Measurements from ENCODE around the gene HIGD1B. TPM values are rescaled to one million over a fixed set of nuclear protein-coding genes. Genes with fewer than 3 reads are reported as not detected.
A peak's percentile ranks its signal among the peaks of the same experiment; 100 is the strongest.

The HIGD1B gene
- total and polyA plus RNA-seq, 9 of the 15 experiments (the other 6 are each of a cell fraction or from before 2014, with no cell fraction given), result not detected

DNA sequence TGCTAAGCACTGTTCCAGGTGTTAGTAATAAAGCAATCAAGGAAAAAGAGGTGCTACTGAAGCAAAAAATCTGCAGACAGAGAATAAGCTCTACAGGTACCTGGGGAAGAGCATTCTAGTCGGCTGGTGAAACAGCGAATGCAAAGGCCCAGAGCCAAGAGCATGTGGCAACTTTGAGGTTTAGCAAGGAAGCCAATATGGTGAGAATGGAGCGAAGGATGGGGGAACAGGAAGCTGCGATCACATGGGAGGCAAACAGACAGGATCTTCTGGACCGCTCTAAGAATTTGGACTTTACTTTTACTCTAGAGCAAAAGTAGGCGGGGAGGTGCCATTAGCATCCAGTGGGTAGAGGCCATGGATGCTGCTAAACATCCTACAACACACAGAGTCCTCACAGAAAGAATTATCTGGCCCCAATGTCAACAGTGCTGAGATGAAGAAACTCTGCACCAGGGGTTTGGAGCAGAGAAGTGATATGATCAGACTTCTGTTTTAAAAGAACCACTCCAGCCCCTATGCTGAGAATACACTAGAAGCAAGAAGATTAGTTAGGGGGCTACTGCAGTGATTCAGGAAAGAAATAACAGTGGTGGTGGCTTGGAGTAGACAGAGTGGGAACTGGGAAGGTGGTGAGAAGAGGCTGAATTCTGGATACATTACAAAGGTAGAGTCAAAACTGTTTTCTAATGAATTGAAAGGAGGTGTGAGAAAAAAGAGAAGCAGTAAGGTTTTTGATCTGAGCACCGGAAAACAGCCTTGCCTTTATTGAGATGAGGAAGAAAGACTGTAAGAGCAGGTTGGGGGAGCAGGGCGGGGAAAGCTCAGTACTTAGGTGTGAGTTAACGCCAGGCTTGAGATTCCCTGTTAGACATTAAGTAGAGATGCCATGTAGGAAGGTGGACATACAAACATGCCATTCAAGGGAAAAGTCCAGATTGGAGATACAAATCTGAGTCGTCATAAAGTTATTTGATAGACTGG, 40.6 kb downstream of the HIGD1B start:
- intact Hi-C loops (cut with micrococcal nuclease) (no loop called here), in situ Hi-C loops (cut with MboI) (no loop called here)
- no peak for FAIRE-seq
- H3K27me3 ChIP-seq (ENCODE audit: control insufficient read depth in 2 of 2, insufficient read depth in 2 of 2, low read length in 2 of 2), result no peaks in the 10 kb centered on the region
- H4K20me1 ChIP-seq (replicated peaks; ENCODE audit: control insufficient read depth, insufficient read depth, low read length), result peaks cover 30% of the 10 kb centered on the region
- ChIA-PET CTCF (ENCODE audit: low intra/inter-chr PET ratio) (no interaction called here), POLR2A (no interaction called here)
- no peaks in the 10 kb centered on the region for H3K9me3 ChIP-seq (replicated peaks; ENCODE audit: control insufficient read depth, insufficient read depth, low read depth, low read length)
- DNase-seq (ENCODE audit: extremely low read depth in 1 of 4, low spot score in 3 of 4), result no peak
- no peak overlapping the region for H3K27ac ChIP-seq (ENCODE audit: extremely low read depth, low read depth, low read length)
- WGBS (ENCODE audit: insufficient coverage, low coverage, missing lambda C conversion rate), result 84% methylated on average over 10 of the region's 10 CpGs
- no peaks in the 10 kb centered on the region for H3K9me1 ChIP-seq (ENCODE audit: control insufficient read depth, insufficient read depth, low read length)
- ATAC-seq, result no peak
- no peak overlapping the region for H3K4me3 ChIP-seq
- peaks cover 64% of the 10 kb centered on the region for H3K79me2 ChIP-seq (ENCODE audit: control insufficient read depth, insufficient read depth, low read length)
- H3K4me2 ChIP-seq (ENCODE audit: insufficient read depth, low read length), result no peak overlapping the region
- no peak for TF ChIP-seq KLF16 (IDR thresholded peaks at IDR 0.05)
- TF ChIP-seq BHLHE40 (IDR thresholded peaks at IDR 0.05; ENCODE audit: low read length), result no peak
- no peak for TF ChIP-seq KDM2B (CRISPR knock-in tag; IDR thresholded peaks at IDR 0.05)
- no peak for TF ChIP-seq HDGF (IDR thresholded peaks at IDR 0.05)
- TF ChIP-seq JUNB (CRISPR knock-in tag; conservative IDR thresholded peaks at IDR 0.05), result no peak
- TF ChIP-seq RBM22 (IDR thresholded peaks at IDR 0.05; ENCODE audit: low read depth, low read length, poor library complexity, severe bottlenecking), result no peak
- no peak for TF ChIP-seq CLOCK (CRISPR knock-in tag; IDR thresholded peaks at IDR 0.05; ENCODE audit: borderline replicate concordance)
- TF ChIP-seq MTA2 (IDR thresholded peaks at IDR 0.05; ENCODE audit: low read depth), result no peak
- TF ChIP-seq SREBF2 (CRISPR knock-in tag; IDR thresholded peaks at IDR 0.05), result no peak
- no peak for TF ChIP-seq NELFE (IDR thresholded peaks at IDR 0.05; ENCODE audit: insufficient read depth, insufficient read length)
- TF ChIP-seq TCF3 (CRISPR knock-in tag; IDR thresholded peaks at IDR 0.05), result no peak
- TF ChIP-seq ZSCAN32 (CRISPR knock-in tag; IDR thresholded peaks at IDR 0.05), result no peak
- TF ChIP-seq CREB1 (IDR thresholded peaks at IDR 0.05), result no peak
- TF ChIP-seq CREB1 (CRISPR knock-in tag; IDR thresholded peaks at IDR 0.05), result no peak
- TF ChIP-seq ZNF785 (CRISPR knock-in tag; IDR thresholded peaks at IDR 0.05), result no peak
- no peak for TF ChIP-seq DIDO1 (tag; IDR thresholded peaks at IDR 0.05; ENCODE audit: low read depth)
- no peak for TF ChIP-seq SMAD1 (IDR thresholded peaks at IDR 0.05; ENCODE audit: low read depth, low read length, partially characterized antibody)
- TF ChIP-seq KDM5B (IDR thresholded peaks at IDR 0.05; ENCODE audit: insufficient replicate concordance, low read depth, low read length), result no peak
- peak overlapping the region in 1 of 2 experiments; percentile 15; a peak in 1 of 4 replicates for H3K9ac ChIP-seq (ENCODE audit: insufficient read depth in 1 of 2, low read depth in 2 of 2, low read length in 2 of 2)
- H3K4me1 ChIP-seq (replicated peaks in 1 of 2; ENCODE audit: control insufficient read depth in 2 of 2, insufficient read depth in 2 of 2, low read length in 2 of 2), result no peaks in the 10 kb centered on the region; a peak in 2 of 5 replicates
- BruUV-seq (replicated peaks), result no TSS peak
- H3K36me3 ChIP-seq (ENCODE audit: control insufficient read depth, insufficient read depth, low read length), result peaks cover 84% of the 10 kb centered on the region
- no peak overlapping the region for H2AFZ ChIP-seq (ENCODE audit: low read depth, low read length)

All from K562 (cell line).